Breast epithelium (tissue), 3 donors: ENCODE results near the gene PTPN18.

Experiments used
- CTCF ChIP-seq, 3 donors: fragments of 450-650 bp; IDR thresholded peaks; one replicate each; pipeline ENCODE4 v1.5.1; 2016 to 2017; ENCODE audit warnings: antibody characterized with exemption in 3 of 3, mild to moderate bottlenecking in 3 of 3, moderate library complexity in 3 of 3
- POLR2A ChIP-seq: fragments of 450-650 bp; IDR thresholded peaks from one replicate; pipeline ENCODE4 v1.6.1; 2016; ENCODE audit warnings: antibody characterized with exemption, mild to moderate bottlenecking, moderate library complexity

GRCh38 chr2:130314377-130314776 lies 41.5 kb upstream of the PTPN18 start:
- TF ChIP-seq CTCF (IDR thresholded peaks at IDR 0.05), result no peak
- TF ChIP-seq POLR2A, result no peak
